ENCODE results near the gene PNMT. TPM values are rescaled to one million over a fixed set of nuclear protein-coding genes. Genes with fewer than 3 reads are reported as not detected.

PNMT gene
- total and polyA plus RNA-seq, 2 of the 4 experiments (the other 2 are of a cell fraction): not detected

DNA sequence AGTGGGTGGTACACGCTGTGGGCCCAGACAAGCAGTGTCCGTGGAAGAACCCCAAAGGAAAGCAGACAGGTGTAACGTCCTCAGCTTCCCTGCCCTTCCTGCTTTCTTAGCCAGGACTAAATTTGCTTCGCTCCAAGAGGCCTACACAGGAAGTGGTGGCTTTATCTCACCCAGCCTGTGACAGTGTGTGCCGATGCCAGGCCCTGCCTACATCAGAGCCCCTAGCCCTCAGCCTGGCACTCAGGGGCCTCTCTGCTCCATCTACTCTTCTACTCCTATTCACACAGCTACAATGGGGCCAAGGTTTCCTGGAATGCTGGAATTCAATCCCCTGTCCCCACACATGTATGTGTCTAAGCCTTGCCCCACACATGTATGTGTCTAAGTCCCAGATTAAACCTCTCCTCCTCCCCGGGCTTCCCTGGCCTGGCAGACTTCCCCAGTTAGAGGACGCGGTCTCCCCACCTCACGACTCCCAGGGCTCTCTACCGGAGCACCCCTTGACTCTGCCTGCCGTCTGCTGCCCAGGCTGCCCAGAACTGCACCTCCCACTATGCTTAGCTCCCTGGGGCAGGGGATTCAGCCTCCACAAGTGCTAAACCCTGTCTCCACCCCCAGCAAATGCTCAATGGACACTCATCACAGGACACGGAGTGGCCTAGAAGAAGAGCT lies 11.4 kb downstream of the PNMT start (continued):
- TF ChIP-seq, protein P1, sequence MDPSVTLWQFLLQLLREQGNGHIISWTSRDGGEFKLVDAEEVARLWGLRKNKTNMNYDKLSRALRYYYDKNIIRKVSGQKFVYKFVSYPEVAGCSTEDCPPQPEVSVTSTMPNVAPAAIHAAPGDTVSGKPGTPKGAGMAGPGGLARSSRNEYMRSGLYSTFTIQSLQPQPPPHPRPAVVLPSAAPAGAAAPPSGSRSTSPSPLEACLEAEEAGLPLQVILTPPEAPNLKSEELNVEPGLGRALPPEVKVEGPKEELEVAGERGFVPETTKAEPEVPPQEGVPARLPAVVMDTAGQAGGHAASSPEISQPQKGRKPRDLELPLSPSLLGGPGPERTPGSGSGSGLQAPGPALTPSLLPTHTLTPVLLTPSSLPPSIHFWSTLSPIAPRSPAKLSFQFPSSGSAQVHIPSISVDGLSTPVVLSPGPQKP (IDR thresholded peaks at IDR 0.05; ENCODE audit: borderline replicate concordance, low read depth, low read length): no peak

DNA sequence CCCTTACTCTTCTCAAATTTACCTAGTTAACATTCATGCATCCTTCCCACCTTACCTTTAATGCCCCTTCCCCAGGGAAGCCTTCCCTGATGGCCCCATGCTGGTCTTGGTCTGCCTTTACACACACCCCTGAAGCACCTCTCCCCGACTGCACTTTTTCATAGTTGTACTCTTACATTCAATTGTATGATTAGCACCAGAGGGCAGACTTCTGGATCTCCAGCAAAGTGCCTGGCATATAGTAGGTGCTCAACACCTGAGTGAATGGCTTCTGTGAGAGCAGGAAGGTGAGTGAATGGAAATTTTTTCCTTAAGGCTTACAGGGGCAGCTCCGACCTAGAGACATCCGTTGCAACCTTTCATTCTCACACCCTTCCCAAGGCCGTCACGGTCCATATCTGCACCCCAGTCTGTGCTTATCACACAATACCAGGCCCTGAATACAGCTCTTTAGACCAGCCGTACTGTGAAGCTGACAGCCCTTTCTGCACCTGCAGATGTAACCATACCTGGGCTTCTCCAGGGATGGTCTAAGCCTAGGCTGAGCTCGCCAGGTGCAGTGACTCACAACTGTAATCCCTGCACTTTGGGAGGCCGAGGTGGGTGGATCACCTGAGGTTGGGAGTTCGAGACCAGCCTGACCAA lies 15.2 kb downstream of the PNMT start:
- no peak overlapping the region for H2AK9ac ChIP-seq (replicated peaks; ENCODE audit: low read depth, low read length, poor library complexity)
- no peak overlapping the region for H3K27ac ChIP-seq (ENCODE audit: insufficient read depth, low read length)
- dilution Hi-C loops (cut with HindIII; ENCODE audit: low sequenced_read_pairs, unreplicated experiment) (no loop called here), in situ Hi-C loops (cut with MboI; ENCODE audit: low sequenced_read_pairs) (no loop called here), intact Hi-C loops (cut with micrococcal nuclease) (no loop called here)
- no peaks in the 10 kb centered on the region for H3K9me3 ChIP-seq (ENCODE audit: control insufficient read depth, insufficient read depth, low read length)
- peaks cover 8% of the 10 kb centered on the region for H3K36me3 ChIP-seq (ENCODE audit: control insufficient read depth, insufficient read depth, low read length)
- no peak overlapping the region for H3K18ac ChIP-seq (ENCODE audit: low read depth, low read length)
- no peak overlapping the region for H2BK15ac ChIP-seq (ENCODE audit: low read depth, low read length)
- H3K9ac ChIP-seq (ENCODE audit: low read depth, low read length): no peak overlapping the region
- H3K4me1 ChIP-seq (ENCODE audit: control insufficient read depth, insufficient read depth, low read length): peaks cover 3% of the 10 kb centered on the region
- no peak overlapping the region for H3K4me2 ChIP-seq (ENCODE audit: low read depth, low read length)
- no peak overlapping the region for H2BK20ac ChIP-seq (ENCODE audit: low read depth, low read length)
- no peak overlapping the region for H2BK5ac ChIP-seq (ENCODE audit: low read depth, low read length, poor library complexity, severe bottlenecking)
- H3K4ac ChIP-seq (ENCODE audit: low read depth, low read length): no peak overlapping the region
- no peak overlapping the region for H4K5ac ChIP-seq (ENCODE audit: low read depth, low read length)
- H4K91ac ChIP-seq (ENCODE audit: insufficient read depth, low read depth, low read length): no peak overlapping the region
- ATAC-seq (ENCODE audit: low read depth) (no peak), DNase-seq (no peak)
- no peak overlapping the region for H3K56ac ChIP-seq (ENCODE audit: extremely low read depth, insufficient read depth, low read length)
- BruUV-seq (replicated peaks): no TSS peak
- no peaks in the 10 kb centered on the region for H4K20me1 ChIP-seq (ENCODE audit: insufficient read depth, low read length)
- H3K4me3 ChIP-seq (ENCODE audit: insufficient read depth, low read depth, low read length): no peak overlapping the region
- H3K14ac ChIP-seq (replicated peaks; ENCODE audit: low read depth, low read length): no peak overlapping the region
- H3K79me1 ChIP-seq (ENCODE audit: low read depth in 1 of 2, low read length in 2 of 2): peaks cover 0 to 6% of the 10 kb centered on the region in 2 experiments; a peak in 3 of 4 replicates
- no peaks in the 10 kb centered on the region for H3K27me3 ChIP-seq (ENCODE audit: control insufficient read depth, insufficient read depth, low read length)
- no peak overlapping the region for H2AFZ ChIP-seq (replicated peaks; ENCODE audit: low read length, poor library complexity)
- H3K9me1 ChIP-seq (ENCODE audit: insufficient read depth, low read length): peaks cover under 1% of the 10 kb centered on the region; the same call in 1 of the 2 replicates
- H2AK5ac ChIP-seq (ENCODE audit: low read depth, low read length): no peak overlapping the region
- ChIA-PET POLR2A (ENCODE audit: unreplicated experiment) (no interaction called here), CTCF (no interaction called here)
- no peak overlapping the region for H4K8ac ChIP-seq (ENCODE audit: low read depth in 2 of 2, low read length in 2 of 2)
- H2BK120ac ChIP-seq (ENCODE audit: low read depth, low read length): no peak overlapping the region
- H3K23ac ChIP-seq (ENCODE audit: low read depth, low read length): no peak overlapping the region
- 80% methylated on average over 3 of the region's 9 CpGs; no CpG with 5 or more reads in 1 of the 2 experiments for WGBS, 2 experiments (ENCODE audit: extremely low coverage in 2 of 2, insufficient read length in 1 of 2)
- TF ChIP-seq POLR2A (IDR thresholded peaks at IDR 0.05; ENCODE audit: low read depth, low read length) (no peak), FOS (IDR thresholded peaks at IDR 0.05; ENCODE audit: low read depth, low read length) (no peak), MAZ (IDR thresholded peaks at IDR 0.05; ENCODE audit: borderline replicate concordance, low read depth, low read length) (no peak), RAD21 (IDR thresholded peaks at IDR 0.05; ENCODE audit: low read length) (no peak), CEBPB (IDR thresholded peaks at IDR 0.05; ENCODE audit: low read depth, low read length) (no peak), SMC3 (IDR thresholded peaks at IDR 0.05; ENCODE audit: low read depth, low read length) (no peak), BHLHE40 (IDR thresholded peaks at IDR 0.05; ENCODE audit: low read depth, low read length) (no peak), RFX5 (IDR thresholded peaks at IDR 0.05; ENCODE audit: low read depth, low read length) (no peak), RCOR1 (IDR thresholded peaks at IDR 0.05; ENCODE audit: insufficient replicate concordance, low read length) (no peak), MAFK (IDR thresholded peaks at IDR 0.05; ENCODE audit: low read depth, low read length) (no peak), NFE2L2 (IDR thresholded peaks at IDR 0.05; ENCODE audit: low read depth, low read length) (no peak)
- TF ChIP-seq, protein P1 (IDR thresholded peaks at IDR 0.05; ENCODE audit: borderline replicate concordance, low read depth, low read length): no peak
- TF ChIP-seq, protein P2, sequence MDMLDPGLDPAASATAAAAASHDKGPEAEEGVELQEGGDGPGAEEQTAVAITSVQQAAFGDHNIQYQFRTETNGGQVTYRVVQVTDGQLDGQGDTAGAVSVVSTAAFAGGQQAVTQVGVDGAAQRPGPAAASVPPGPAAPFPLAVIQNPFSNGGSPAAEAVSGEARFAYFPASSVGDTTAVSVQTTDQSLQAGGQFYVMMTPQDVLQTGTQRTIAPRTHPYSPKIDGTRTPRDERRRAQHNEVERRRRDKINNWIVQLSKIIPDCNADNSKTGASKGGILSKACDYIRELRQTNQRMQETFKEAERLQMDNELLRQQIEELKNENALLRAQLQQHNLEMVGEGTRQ (IDR thresholded peaks at IDR 0.05; ENCODE audit: low read depth, low read length): no peak

Measured in IMR-90 (cell line).